ENCODE data around the gene NAA35. TPM values are rescaled to one million over a fixed set of nuclear protein-coding genes. Genes with fewer than 3 reads are reported as not detected.

Gene NAA35
- total and polyA plus RNA-seq, 2 donors (not counting 3 experiments of a cell fraction or from before 2014, with no cell fraction given) = 7.9 to 22.5 TPM

GRCh38 chr9:86020731-86021130 lies 79.8 kb downstream of the NAA35 start:
- Histone ChIP-seq H3K4me1 (ENCODE audit: control insufficient read depth, extremely low read depth, insufficient read depth, low read length) (no peaks in the 10 kb centered on the region), H3K36me3 (ENCODE audit: control insufficient read depth in 2 of 2, extremely low read depth in 1 of 2, insufficient read depth in 2 of 2, low read length in 2 of 2) (peaks cover 8 to 20% of the 10 kb centered on the region in 2 experiments), H3K27me3 (ENCODE audit: control insufficient read depth in 2 of 2, insufficient read depth in 2 of 2, low read length in 2 of 2) (no peaks in the 10 kb centered on the region), H3K9me1 (replicated peaks; ENCODE audit: control insufficient read depth, extremely low read depth, insufficient read depth, low read length) (no peaks in the 10 kb centered on the region), H3K4me3 (replicated peaks in 1 of 3; ENCODE audit: insufficient read depth in 1 of 3, low read depth in 1 of 3, low read length in 3 of 3) (no peak overlapping the region), H2AFZ (ENCODE audit: low read depth, low read length) (no peak overlapping the region), H3K9ac (replicated peaks; ENCODE audit: extremely low read depth, insufficient read depth, low read length) (no peak overlapping the region), H3K4me2 (ENCODE audit: insufficient read depth, low read length) (no peak overlapping the region), H3K9me3 (replicated peaks; ENCODE audit: control insufficient read depth, insufficient read depth, low read length) (no peaks in the 10 kb centered on the region), H3K27ac (ENCODE audit: insufficient read depth, low read depth, low read length) (no peak overlapping the region), H4K20me1 (replicated peaks; ENCODE audit: control insufficient read depth, extremely low read depth, insufficient read depth, low read length) (no peaks in the 10 kb centered on the region), H3K79me2 (ENCODE audit: control insufficient read depth, insufficient read depth, low read length) (no peaks in the 10 kb centered on the region)
- FAIRE-seq (no peak), DNase-seq (ENCODE audit: low read depth, low spot score) (no peak)
- ChIA-PET CTCF (interaction anchor here (0.6 kb wide), 1 partner anchor 14 kb away, joined by 3 read pairs; no protein-coding TSS in a partner anchor), POLR2A (no interaction called here)
- dilution Hi-C loops (cut with MboI; ENCODE audit: extremely low pct_ligation_motif_present, low sequenced_read_pairs) = no loop called here
- intact Hi-C loops (cut with micrococcal nuclease) = no loop called here
- no TSS peak for BruUV-seq (replicated peaks)
- TF ChIP-seq POLR2A (IDR thresholded peaks at IDR 0.05; ENCODE audit: low read depth, low read length) (no peak), MAX (IDR thresholded peaks at IDR 0.05; ENCODE audit: insufficient read depth, insufficient read length) (no peak), FOS (IDR thresholded peaks at IDR 0.05; ENCODE audit: borderline replicate concordance, insufficient read depth, low read length) (no peak)

DNA sequence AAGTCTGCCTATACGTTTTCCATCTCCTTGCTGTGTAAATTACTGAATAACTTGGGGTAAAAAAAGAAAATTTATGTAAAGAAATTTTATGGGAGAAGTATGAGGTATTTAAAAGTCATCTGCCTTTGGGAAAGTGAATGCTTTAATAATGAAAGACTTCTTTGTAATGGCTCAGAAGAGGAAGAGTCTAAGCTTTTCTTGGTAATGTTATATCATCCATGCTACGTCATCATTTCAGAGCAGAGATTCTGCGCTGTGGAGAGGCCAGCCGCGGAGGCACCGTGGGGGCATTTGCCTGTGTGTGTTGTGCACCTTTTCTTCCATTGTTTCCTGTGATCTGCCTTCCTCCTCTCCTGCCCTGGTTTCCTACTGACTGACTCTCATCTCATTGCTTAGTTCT lies 80.2 kb downstream of the NAA35 start:
- H3K9me1 ChIP-seq (replicated peaks; ENCODE audit: control insufficient read depth, extremely low read depth, insufficient read depth, low read length) = no peaks in the 10 kb centered on the region
- dilution Hi-C loops (cut with MboI; ENCODE audit: extremely low pct_ligation_motif_present, low sequenced_read_pairs) (no loop called here), intact Hi-C loops (cut with micrococcal nuclease) (no loop called here)
- DNase-seq (ENCODE audit: low read depth, low spot score) = no peak
- no peaks in the 10 kb centered on the region for H3K4me1 ChIP-seq (ENCODE audit: control insufficient read depth, extremely low read depth, insufficient read depth, low read length)
- ChIA-PET CTCF (interaction anchor here (0.6 kb wide), 1 partner anchor 14 kb away, joined by 3 read pairs; no protein-coding TSS in a partner anchor), POLR2A (no interaction called here)
- H3K79me2 ChIP-seq (ENCODE audit: control insufficient read depth, insufficient read depth, low read length) = no peaks in the 10 kb centered on the region
- no peak overlapping the region for H3K27ac ChIP-seq (ENCODE audit: insufficient read depth, low read depth, low read length)
- no peak overlapping the region for H2AFZ ChIP-seq (ENCODE audit: low read depth, low read length)
- H3K9me3 ChIP-seq (replicated peaks; ENCODE audit: control insufficient read depth, insufficient read depth, low read length) = no peaks in the 10 kb centered on the region
- no peaks in the 10 kb centered on the region for H4K20me1 ChIP-seq (replicated peaks; ENCODE audit: control insufficient read depth, extremely low read depth, insufficient read depth, low read length)
- no peaks in the 10 kb centered on the region for H3K27me3 ChIP-seq (ENCODE audit: control insufficient read depth in 2 of 2, insufficient read depth in 2 of 2, low read length in 2 of 2)
- BruUV-seq (replicated peaks) = no TSS peak
- no peak overlapping the region for H3K4me3 ChIP-seq (replicated peaks in 1 of 3; ENCODE audit: insufficient read depth in 1 of 3, low read depth in 1 of 3, low read length in 3 of 3)
- TF ChIP-seq FOS (IDR thresholded peaks at IDR 0.05; ENCODE audit: borderline replicate concordance, insufficient read depth, low read length) (no peak), MYC (IDR thresholded peaks at IDR 0.05; ENCODE audit: low read depth, low read length) (no peak), GATA2 (IDR thresholded peaks at IDR 0.05; ENCODE audit: insufficient read depth, insufficient read length, low read depth, low read length) (no peak), POLR2AphosphoS5 (IDR thresholded peaks at IDR 0.05; ENCODE audit: insufficient read depth, low read depth, low read length) (no peak), POLR2A (IDR thresholded peaks at IDR 0.05; ENCODE audit: low read depth, low read length) (no peak), JUN (IDR thresholded peaks at IDR 0.05; ENCODE audit: borderline replicate concordance, insufficient read depth, insufficient read length, low read depth) (no peak), EZH2 (IDR thresholded peaks at IDR 0.05; ENCODE audit: borderline replicate concordance, low read depth, low read length, severe bottlenecking) (no peak), MAX (IDR thresholded peaks at IDR 0.05; ENCODE audit: insufficient read depth, insufficient read length) (no peak), CTCF (IDR thresholded peaks at IDR 0.05; ENCODE audit: extremely low read depth in 1 of 2, insufficient read depth in 1 of 2, low read depth in 1 of 2, low read length in 2 of 2) (no peak)
- H3K9ac ChIP-seq (replicated peaks; ENCODE audit: extremely low read depth, insufficient read depth, low read length) = no peak overlapping the region
- peaks cover 8 to 20% of the 10 kb centered on the region in 2 experiments for H3K36me3 ChIP-seq (ENCODE audit: control insufficient read depth in 2 of 2, extremely low read depth in 1 of 2, insufficient read depth in 2 of 2, low read length in 2 of 2)
- H3K4me2 ChIP-seq (ENCODE audit: insufficient read depth, low read length) = no peak overlapping the region
- FAIRE-seq = peak; percentile 26
